Thyroid gland (tissue), 4 donors: ENCODE measurements around the gene ZFAND3.

Experiments
- POLR2A ChIP-seq, 2 donors: fragments of 450-650 bp; IDR thresholded peaks; one replicate each; pipeline ENCODE4 v1.6.1; 2017; ENCODE audit warnings: antibody characterized with exemption in 2 of 2, mild to moderate bottlenecking in 2 of 2, moderate library complexity in 1 of 2
- TF ChIP-seq, protein P1 (sequence below), 6 experiments: fragments of 200-600 bp in 3 of 6; fragments of 450-650 bp in 3 of 6; sonication (generic) in 3 of 6; IDR thresholded peaks; one replicate each; pipeline ENCODE4 v1.5.1; 2016 to 2019; ENCODE audit warnings: antibody characterized with exemption in 6 of 6, mild to moderate bottlenecking in 2 of 6, inconsistent platforms in 1 of 6, moderate library complexity in 1 of 6

DNA sequence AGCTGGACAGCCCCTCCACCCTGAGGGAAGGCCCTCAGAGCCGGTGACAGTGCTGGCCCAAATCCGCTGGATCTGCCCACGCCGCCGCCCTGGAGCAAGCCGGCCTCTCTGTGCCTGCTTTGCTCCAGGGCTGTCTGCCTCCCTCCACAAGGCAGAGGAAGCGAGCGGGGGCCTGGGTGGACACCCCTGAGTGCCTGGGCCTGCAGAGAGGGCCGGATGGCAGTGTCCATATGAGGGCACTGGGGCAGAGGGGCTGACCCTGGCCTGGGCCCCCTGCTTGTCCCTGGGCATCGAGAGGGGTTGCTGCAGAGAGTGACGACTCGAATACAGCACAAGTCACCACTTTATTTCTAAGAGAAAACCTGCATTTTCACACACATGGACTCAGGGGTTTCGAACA is 348.6 kb downstream of the ZFAND3 start:
- TF ChIP-seq, protein P1, sequence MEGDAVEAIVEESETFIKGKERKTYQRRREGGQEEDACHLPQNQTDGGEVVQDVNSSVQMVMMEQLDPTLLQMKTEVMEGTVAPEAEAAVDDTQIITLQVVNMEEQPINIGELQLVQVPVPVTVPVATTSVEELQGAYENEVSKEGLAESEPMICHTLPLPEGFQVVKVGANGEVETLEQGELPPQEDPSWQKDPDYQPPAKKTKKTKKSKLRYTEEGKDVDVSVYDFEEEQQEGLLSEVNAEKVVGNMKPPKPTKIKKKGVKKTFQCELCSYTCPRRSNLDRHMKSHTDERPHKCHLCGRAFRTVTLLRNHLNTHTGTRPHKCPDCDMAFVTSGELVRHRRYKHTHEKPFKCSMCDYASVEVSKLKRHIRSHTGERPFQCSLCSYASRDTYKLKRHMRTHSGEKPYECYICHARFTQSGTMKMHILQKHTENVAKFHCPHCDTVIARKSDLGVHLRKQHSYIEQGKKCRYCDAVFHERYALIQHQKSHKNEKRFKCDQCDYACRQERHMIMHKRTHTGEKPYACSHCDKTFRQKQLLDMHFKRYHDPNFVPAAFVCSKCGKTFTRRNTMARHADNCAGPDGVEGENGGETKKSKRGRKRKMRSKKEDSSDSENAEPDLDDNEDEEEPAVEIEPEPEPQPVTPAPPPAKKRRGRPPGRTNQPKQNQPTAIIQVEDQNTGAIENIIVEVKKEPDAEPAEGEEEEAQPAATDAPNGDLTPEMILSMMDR (IDR thresholded peaks at IDR 0.05): no peak
- no peak for TF ChIP-seq POLR2A (IDR thresholded peaks at IDR 0.05)
